ENCODE measurements around the gene CFAP161.

CFAP161 gene, protein sequence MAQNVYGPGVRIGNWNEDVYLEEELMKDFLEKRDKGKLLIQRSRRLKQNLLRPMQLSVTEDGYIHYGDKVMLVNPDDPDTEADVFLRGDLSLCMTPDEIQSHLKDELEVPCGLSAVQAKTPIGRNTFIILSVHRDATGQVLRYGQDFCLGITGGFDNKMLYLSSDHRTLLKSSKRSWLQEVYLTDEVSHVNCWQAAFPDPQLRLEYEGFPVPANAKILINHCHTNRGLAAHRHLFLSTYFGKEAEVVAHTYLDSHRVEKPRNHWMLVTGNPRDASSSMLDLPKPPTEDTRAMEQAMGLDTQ

DNA sequence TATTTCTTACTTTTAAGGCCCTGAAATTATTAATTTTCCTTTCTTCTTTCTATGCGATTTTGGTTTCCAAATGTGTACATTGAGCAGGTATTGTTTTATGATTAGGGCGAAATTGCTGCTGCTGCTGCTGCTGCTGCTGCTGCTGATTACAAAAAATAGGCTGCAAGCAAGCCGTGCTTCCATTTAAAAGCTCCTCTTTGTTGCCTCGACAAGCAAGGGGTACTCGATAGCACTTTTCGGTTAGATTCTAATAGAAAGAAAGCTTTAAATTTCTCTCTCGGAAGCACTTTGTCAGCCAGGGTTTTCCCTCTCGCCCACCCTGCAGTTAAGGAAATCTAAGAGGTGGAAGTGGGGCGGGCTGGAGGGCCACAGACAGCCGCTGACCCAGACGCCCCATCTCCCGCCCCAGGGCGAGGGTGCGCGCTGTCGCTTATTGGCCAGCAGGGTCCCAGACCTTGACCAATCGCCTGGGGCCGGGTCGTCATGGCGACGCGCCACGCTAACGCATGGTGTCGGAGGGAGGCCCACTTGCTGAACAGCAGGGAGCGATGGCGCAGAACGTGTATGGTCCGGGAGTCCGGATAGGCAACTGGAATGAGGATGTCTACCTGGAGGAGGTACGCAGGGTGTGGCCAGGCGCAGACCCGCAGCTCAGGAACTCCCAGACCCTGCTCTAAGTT lies at the start of gene CFAP161:
Gene CFAP161, plus strand, starts transcription at position 489 of the 680 bp plus-strand sequence. Its CDS starts 60 bp downstream, at position 549.
- DNase-seq, result peak; percentile 27

DNA sequence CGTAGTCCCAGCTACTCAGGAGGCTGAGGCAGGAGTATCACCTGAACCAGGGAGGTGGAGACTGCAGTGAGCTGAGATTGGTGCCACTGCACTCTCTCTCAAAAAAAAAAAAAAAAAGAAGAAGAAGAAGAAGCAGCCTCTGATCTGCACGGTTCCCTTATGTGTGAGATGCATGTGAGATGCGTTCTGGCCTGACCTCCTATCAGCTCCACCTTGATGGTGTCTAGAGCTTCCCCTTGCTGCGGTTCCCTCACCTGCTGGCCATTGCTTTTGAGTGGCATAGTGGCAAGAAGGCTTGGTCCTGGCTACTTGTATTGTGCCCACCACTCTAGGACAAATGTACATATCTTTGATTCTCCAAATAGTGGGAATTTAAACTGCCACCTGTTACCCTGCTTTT lies 49.4 kb upstream of the CFAP161 start:
- DNase-seq, result no peak

DNA sequence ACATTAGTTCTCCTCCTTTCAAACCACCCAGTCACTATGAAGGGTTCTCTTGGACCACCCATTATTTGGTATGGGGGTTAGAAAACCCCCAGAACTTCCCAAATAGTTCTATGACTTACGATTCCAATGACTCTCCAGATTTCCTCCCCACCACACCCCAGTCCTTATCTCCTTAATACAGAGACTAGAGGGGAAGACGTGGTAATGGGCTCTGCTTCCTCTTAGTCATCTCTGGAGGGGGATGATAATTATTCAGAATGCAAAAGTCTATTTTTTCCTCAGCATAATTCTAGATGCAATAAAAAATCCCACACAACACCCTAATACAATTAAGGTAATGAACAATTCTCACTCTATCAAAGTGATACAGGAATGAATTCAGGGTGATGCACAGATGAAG lies 48.9 kb upstream of the CFAP161 start:
- no peak for DNase-seq

DNA sequence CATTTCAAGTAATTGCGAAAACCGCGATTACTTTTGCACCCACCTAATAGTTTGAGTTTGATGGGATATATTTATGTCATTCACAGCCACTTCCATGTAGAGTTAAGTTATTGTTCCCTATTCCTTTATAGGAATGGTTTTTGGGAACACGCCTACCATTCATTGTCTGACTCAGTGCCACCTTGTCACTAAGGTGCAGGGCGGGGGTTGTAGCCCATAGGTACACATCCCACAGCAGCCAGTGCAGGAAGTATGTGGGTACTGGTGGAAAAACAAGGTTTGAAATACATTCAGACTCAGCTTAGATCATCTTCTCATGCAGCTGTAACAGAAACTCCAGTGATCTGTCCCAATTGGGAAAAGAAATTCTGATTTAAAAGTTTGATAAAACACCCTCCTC lies 48.2 kb upstream of the CFAP161 start:
- DNase-seq, result no peak

DNA sequence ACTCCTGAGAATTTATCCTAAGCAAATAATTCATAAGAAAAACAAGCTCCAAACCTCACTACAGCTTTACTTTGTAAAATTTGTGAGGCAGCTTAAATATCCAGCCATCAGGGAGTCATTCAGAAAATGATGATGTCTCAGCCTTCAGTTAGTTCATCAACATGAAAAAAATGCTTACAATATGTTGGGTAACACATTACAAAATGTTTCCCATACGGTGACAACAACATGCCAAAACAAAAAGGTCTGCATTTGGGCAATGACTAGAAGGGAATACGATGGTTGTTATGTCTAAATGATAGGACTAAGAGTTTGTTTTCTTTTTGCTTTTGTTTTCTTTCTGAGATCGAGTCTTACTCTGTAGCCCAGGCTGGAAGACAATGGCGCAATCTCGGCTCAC lies 47.0 kb upstream of the CFAP161 start:
- no peak for DNase-seq

DNA sequence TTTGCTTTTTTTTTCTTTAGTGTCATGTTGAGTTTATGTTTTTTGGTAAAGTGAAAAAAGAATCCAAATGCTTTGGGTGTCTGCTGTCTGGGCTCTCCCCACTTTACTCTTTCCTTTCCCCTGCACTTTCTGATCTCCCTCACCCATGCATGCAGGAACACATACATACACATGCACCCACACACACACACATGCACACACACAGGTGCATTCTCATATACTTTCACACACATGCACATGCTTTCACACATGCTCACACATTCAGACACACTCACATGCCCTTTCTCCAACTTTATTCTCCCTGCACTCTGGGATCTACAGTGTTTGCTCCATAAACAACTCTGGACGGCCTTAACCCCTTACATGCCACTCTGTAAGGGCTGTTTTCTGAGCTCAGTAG lies 46.4 kb upstream of the CFAP161 start:
- DNase-seq, result no peak

DNA sequence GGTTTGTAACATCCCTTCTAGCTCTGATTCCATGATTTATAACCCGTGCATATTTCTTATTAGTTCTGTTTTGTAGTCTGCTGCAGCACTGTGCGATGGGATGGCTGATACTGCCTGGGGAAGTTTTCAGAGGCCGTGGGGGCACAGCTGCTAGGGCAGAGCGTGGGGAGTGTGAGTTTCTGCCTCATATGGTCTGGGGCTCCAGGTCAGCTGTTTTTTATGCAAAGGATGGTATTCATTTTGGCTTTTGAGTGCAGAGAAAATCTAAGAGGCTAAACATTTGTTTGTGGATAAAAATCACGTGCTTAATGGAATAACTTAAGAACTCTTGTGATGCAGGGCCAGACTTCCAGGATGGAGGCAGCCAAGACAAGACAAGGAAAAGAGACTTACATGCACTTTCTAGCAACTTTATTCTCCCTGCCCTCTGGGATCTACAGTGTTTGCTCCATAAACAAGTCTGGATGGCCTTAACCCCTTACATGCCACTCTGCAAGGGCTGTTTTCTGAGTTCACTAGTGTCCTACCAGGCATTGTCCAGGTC lies 45.5 kb upstream of the CFAP161 start:
- DNase-seq, result no peak

DNA sequence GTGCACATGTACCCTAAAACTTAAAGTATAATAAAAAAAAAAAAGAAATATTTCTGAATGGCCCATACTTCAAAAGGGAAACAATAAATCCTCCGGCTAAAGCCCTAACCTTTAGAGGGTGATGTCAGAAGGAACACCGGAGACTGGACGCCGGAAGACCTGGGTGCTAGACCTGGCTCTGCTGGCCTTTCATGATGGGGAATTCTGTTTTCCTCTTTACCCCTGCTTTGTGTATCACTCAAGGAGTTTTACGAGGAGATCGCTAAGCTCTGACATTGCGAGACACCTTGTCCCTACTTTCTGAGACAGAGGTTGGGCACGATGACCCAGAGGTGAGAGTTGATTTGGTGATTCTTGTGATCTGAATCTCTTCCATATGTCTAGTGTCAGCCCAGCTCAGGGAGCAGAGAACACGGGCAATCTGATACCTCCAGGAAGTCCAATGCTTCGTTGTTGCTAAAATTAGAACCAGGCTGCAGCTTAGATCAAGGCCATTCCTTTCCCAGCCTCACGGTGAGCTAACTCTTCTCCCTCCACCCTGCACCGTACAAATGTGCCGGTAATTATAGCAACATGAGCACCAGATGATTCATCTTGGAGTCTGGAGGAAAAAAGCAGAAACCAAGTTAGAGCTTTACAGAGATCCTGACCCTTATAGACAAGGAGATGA lies 42.0 kb upstream of the CFAP161 start:
- no peak for DNase-seq

DNA sequence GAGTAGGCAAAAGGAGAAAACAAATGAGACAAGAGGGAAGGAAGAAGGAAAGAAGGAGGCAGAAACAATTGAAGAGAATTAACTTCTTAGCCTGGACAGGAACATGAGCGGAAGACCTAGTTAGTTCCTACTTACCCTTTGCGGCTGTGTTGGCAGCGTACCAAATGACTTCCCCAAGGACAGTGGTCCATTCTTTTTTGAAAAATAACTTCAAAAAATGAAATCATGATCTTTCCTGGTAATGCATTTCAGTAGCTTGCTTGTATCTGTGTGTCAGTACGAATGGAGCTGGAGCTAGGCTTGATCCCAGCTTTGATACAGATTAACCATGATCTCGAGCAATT lies 41.5 kb upstream of the CFAP161 start:
- no peak for DNase-seq

DNA sequence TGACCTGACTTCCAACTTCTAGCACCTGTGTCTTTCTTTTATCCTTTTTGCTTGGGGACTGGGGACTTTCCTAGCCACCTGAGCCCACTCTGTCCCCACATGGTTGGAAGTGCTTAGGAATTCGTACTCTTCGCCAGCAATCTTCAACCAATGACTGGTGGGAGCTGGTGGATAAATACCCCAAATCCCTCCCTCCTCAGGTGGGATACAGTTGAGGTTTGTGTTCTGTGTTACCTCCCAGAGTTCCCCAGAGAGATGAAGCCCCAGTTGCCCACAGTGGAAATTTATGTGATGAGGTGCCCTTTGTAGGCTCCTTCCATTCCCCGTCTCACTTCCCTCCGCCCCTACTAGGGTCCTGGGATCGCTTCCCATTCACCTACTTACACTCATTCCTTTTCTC lies 40.1 kb upstream of the CFAP161 start:
- DNase-seq, result no peak

DNA sequence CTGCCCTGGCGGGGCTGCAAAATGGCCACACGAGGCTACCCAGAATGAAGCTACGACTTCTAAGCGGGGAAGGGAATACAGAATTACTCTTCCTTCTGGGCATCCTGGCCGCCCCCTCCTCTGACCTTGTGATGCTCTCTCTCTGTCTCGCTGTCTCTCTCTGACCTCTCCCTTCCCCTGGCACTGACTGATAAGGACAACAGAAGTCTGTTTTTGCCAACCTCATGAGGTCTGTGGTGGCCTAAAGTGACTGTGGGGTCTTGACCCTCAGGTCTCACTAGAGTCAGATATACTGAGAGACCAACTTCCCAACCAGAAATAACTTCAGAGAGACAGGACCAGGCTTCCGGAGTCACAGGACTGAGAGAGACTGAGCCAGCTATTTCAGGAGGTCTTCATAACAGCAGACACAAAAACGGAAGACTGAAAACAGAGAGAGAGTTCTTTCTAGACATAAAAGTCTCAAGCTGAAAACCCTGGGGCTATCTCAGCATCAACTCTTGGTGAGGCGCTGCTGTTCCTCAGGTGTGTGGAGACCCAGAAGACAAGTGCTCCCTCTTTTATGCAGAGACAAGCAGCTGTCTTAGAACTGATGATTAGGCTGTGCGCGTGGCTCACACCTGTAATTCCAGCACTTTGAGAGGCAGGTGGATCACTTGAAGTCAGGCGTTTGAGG lies 38.2 kb upstream of the CFAP161 start:
- DNase-seq, result no peak

DNA sequence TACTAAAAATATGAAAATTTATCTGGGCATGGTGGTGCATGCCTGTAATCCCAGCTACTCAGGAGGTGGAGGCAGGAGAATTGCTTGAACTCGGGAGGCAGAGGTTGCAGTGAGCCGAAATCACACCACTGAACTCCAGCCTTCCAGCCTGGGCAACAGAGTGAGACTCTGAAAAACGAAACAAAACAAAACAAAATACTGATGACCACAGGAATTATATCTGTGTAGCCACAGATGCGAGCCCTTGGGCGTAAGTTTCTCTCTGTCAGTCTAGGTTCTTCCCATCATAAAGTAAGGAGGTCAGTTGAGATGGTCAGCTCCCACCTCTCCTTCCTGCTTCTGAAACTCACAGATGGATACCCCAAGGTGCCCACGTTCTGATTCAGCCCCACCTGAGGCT lies 37.7 kb upstream of the CFAP161 start:
- DNase-seq, result no peak

DNA sequence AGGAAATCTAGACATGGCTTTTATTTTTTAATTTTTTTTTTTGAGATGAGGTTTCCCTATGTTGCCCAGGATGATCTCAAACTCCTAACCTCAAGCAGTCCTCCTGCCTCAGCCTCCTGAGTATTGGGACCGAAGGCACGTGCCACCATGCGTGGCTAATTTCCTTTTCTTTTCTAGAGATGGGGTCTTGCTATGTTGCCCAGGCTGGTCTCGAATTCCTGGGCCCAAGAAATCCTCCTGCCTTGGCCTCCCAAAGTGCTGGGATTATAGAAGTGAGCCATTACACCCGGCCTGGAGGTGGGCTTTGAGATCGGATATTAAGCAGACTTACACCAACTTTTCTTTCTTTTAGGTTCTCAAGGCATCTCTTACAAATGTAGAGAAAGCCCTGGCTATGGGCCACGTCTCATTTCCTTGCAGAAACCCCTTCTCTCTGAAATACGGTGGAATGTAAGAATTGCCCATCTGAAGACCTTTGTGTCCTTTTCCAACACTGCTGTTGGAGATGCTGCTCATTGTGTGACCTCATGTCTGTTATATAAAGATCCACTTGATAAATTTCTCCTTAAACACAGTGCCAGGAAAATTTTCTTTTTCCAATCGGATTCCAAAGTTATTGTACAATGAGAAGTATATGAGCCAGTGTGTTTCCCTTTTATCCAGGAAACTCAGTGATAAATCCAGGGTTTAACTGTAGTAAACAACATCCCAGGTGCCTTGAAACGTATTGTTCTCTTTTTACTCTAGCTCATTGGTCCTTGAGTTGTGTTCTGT lies 36.8 kb upstream of the CFAP161 start:
- DNase-seq, result no peak

DNA sequence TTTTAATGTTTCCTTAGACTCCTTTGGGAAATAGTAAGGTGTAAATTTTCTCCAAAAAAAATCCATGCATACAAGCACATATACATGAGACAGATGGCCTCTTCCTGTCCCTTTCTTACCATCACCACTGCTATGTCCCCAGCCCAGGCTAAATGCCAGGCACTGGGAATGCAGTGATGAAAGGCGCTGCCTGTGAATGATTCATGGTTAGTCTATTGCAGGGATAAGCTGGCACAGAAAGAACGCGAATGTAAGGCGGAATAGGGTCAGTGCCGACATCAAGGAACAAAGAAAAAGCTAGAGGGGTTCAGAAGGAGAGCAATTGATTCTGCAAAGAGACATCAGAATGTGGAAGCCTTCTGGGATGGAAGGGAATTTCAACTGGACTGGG lies 36.2 kb upstream of the CFAP161 start:
- DNase-seq, result no peak

DNA sequence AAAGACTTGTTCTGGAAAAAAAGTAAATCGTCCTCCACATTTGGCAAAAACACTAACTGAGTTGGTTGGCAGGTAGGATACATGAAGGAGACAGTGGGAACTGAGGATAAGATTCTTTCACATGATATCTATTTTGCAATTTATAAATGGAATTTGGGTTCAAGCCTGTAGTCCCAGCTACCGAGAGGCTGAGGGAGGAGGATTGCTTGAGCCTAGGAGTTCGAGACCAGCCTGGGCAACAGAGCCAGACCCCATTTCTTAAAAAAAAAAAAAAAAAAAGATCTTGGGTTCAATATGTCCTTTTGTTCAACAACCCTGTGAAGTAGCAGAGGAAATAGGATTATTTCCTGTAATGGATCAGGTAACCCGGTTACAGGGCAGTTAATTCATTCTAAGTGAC lies 35.7 kb upstream of the CFAP161 start:
- DNase-seq, result no peak

DNA sequence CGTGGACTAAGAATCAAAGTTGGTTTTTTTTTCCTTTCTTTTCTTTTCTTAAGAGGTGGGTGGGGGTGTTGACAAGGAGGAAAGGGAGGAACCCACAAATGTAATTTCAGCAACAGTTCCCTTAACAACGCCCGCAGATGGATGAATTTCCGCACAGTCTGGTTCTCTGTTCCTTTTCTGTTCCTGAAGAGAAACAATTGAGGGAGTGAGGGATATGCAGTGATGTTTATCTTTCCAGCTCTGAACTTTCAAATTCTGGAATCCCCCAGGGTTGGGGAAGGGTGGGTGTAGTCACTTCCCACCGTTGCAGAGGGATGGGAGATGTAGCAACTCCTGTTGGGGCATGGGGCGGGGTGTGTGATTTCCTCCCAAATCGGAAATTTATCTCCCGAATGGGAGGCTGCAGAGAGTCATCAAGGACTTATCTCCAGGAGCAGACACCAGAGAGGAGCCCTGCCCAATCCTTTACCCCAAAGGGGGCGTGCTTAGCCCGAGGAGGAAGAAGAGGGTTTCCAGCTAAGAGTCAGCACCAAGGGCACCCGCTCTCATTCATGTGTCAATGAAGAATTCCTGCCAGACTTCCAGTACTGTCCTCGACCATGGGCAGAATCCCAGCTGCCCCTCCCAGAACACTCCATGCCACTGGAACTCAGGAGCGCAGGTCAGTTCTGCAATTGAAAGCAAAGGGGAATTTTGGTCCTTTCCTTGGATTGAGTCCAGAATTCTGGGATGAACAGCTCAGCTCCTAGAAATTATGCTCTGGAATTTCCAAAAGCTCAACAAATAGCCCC lies 35.0 kb upstream of the CFAP161 start:
- no peak for DNase-seq

DNA sequence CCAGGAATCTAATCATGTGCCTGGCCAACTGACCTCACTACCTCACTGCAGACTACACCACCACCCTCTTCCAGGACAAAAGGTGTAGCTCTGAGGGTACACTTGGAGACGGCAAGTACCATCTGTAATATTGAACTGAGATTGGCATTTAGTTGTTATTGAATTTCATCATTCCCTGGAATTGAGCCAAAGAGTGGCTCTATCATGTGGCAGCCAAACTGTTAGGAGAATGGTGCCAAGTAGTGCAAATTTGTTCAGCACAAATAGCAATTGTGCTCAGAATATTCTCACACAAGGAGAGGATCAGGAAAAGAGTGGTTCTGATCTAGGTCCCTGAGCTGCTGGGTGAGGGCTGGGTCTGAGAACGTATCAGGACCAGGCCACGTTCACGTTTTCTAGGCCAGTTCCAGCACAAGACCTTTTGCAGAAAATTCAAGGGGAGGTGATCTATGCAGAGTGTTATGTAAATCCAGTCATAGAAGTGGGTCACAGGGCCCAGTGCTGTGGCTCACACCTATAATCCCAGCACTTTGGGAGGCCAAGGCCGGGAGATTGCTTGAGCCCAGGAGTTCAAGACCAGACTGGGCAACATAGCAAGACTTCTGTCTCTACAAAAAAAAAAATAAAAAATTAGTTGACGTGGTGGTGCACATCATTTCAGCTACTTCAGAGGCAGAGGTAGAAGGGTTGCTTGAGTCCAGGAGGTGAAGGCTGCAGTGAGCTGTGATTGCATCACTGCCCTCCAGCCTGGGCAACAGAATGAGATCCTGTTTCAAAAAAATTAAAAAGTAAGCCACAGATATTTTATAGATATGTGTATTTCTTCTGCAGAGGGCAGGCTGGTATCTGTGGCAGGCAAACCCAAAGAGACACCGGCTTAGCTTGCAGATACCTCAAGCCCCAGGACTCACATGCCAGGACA lies 31.9 kb upstream of the CFAP161 start:
- DNase-seq, result no peak

DNA sequence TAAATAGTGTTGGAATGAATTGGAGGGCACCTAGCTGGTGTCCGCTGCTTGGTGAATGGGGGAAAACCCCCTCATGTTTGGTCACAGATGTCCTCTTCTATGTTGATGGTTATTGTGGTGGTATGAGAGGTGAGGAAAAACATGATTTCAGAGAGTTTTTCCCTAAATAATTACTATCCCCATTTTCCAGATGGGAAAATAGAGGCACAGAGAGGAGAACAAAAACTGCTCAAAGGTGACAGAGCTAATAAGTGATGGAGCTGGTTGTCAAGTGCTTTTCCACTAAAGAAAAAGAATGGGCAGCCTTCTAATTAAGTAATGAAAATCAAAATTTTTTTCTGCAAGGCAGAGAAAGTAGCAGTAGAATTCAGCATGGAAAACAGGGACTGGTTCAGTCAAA lies 30.2 kb upstream of the CFAP161 start:
- DNase-seq, result no peak

DNA sequence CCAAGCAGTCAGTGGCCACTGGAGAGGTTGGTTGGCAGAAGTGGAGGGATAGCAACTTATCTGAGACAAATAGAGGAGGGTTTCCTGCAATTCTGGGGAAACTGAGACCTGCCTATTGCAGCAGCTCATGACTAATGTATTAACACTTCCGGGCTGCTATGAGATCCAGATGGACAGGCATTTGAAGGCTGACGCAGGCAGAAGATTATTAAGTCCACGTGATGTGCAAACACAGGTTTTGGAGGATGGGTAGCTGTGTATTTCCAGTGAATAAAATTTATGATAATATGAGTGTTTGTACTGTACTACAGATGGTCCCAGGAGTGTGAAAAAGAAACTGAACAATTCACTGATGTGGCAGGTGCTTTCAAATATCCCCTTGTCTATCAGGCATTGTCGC lies 28.5 kb upstream of the CFAP161 start:
- DNase-seq, result no peak

DNA sequence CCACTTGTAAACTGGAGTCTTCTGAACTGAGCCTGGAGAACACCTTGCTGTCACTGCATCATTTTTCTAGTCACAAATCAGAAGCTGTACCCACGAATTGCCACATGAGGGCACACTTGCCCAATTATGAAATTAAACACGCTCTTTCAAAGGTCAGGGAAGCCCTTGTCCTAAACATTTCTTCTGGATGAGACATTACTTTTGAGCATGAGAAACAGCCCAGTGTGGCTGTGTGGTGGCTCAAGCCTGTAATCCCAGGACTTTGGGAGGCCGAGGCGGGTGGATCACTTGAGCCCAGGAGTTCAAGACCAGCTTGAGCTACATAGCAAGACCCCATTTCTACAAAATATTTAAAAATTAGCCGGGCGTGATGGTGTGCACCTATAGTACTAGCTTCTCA lies 27.5 kb upstream of the CFAP161 start:
- no peak for DNase-seq

DNA sequence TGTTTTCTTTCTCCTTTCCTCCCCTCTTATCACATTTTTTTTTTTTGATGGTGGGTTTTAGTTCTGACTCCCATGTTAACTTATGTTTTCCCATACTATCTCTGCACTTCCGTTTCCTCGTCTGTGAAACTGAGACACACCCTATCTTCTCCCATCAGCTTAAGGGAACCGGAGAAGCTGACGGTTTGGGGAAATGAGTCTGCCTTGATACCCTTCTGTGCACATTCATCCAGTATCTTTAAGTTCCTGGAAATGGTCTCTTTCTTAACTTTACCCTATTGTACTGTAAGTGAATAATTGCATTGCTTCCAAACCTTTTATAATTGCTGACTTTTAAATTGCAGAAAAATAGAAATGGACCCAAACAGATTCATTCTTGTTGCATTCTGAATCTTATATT lies 26.2 kb upstream of the CFAP161 start:
- no peak for DNase-seq

Measured in DMS79 (cell line).